ENCODE measurements around the gene RABL6. TPM values are rescaled to one million over a fixed set of nuclear protein-coding genes. Genes with fewer than 3 reads are reported as not detected.
"Not testable (repeated sequence)": the region's sequence is repeated elsewhere in the genome, so short reads cannot be mapped to it uniquely, and the experiment has no call there.

RABL6 gene
- total RNA-seq, 4 donors from 2014 or later: 63.0 to 74.5 (median 71.3) TPM

DNA sequence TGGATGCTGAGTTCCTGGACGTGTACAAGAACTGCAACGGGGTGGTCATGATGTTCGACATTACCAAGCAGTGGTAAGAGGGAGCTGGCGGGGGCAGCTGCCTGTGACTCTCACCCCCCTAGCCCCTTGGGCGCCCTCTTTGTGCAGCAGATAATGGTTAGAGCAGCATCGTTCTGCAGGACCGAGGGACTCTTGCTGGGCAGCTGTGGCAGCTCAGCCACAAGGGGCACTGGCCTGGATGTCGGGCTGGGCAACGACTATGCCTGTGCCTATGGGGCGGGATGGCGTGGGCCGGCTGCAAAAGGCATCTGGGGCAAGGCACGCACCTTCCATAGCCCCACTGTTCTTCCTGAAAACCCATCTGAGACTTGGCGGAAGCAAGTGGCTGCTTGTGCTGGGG, 21.7 kb downstream of the RABL6 start:
- no peak overlapping the region for H3K27ac ChIP-seq
- H3K9me3 ChIP-seq: no peaks in the 10 kb centered on the region
- 92 to 96% methylated on average over 6 to 14 of the region's 14 CpGs for WGBS, 2 donors
- H3K36me3 ChIP-seq: peaks cover 0 to 88% (median 18%) of the 10 kb centered on the region in 3 donors
- H3K4me1 ChIP-seq: no peaks in the 10 kb centered on the region
- no peak for DNase-seq (ENCODE audit: low spot score in 2 of 2)
- no peak for TF ChIP-seq EP300 (IDR thresholded peaks at IDR 0.05)
- no peak for TF ChIP-seq POLR2A (IDR thresholded peaks at IDR 0.05)
- TF ChIP-seq, protein P1, sequence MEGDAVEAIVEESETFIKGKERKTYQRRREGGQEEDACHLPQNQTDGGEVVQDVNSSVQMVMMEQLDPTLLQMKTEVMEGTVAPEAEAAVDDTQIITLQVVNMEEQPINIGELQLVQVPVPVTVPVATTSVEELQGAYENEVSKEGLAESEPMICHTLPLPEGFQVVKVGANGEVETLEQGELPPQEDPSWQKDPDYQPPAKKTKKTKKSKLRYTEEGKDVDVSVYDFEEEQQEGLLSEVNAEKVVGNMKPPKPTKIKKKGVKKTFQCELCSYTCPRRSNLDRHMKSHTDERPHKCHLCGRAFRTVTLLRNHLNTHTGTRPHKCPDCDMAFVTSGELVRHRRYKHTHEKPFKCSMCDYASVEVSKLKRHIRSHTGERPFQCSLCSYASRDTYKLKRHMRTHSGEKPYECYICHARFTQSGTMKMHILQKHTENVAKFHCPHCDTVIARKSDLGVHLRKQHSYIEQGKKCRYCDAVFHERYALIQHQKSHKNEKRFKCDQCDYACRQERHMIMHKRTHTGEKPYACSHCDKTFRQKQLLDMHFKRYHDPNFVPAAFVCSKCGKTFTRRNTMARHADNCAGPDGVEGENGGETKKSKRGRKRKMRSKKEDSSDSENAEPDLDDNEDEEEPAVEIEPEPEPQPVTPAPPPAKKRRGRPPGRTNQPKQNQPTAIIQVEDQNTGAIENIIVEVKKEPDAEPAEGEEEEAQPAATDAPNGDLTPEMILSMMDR (IDR thresholded peaks at IDR 0.05): no peak
- no peak overlapping the region for H3K4me3 ChIP-seq
- no peaks in the 10 kb centered on the region for H3K27me3 ChIP-seq

DNA sequence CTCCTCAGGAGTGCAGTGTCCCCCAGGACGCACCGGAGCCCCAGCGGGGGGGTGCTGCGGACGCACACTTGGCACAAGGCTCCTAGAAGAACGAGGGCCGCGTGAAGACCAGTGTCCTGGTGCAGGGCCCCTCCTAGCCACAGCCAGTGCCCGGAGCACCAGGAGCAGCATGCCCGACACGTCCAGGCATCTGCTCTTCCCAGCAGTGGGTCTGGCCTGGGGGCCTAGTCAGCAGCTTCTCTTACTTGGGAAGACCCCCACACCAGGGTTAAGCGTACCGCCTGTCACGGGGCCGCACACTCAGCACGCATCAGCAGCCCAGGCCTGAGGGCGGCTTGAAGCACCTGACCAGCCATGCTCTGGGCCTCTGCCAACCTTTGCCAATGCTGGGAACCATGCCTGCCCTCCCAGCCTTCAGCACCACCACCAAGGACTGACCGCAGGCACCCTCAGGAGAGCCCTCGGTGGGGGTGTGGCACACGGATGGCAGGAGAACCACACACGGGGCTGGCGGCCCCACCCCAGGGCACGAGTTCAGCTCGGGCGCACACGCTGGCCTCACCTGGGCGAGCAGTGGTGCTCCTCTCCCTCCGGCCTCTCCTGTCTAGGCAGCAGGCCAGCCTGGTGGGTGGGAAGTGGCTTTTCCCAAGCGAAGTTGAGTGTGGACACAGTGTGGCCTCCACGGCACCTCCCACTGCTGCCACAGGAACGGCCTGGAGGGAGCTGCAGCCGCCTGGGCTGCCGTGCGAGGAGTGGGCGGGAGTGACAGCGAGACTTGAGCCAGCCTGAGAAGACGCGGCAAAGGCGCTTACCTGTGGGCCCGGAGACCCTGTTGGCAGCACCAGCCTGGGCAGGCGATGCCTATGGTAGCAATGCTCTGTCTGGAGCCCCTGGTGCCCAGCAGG, 22.5 kb downstream of the RABL6 start:
- Histone ChIP-seq H3K4me1 (no peaks in the 10 kb centered on the region), H3K27me3 (no peaks in the 10 kb centered on the region), H3K36me3 (peaks cover 0 to 87% (median 18%) of the 10 kb centered on the region in 3 donors), H3K9me3 (no peaks in the 10 kb centered on the region), H3K27ac (no peak overlapping the region), H3K4me3 (no peak overlapping the region)
- TF ChIP-seq POLR2A (IDR thresholded peaks at IDR 0.05) (no peak), EP300 (IDR thresholded peaks at IDR 0.05) (no peak)
- TF ChIP-seq, protein P1 (IDR thresholded peaks at IDR 0.05): no peak
- 86 to 90% methylated on average over 29 of the region's 41 CpGs for WGBS, 2 donors
- no peak for DNase-seq (ENCODE audit: low spot score in 2 of 2)

DNA sequence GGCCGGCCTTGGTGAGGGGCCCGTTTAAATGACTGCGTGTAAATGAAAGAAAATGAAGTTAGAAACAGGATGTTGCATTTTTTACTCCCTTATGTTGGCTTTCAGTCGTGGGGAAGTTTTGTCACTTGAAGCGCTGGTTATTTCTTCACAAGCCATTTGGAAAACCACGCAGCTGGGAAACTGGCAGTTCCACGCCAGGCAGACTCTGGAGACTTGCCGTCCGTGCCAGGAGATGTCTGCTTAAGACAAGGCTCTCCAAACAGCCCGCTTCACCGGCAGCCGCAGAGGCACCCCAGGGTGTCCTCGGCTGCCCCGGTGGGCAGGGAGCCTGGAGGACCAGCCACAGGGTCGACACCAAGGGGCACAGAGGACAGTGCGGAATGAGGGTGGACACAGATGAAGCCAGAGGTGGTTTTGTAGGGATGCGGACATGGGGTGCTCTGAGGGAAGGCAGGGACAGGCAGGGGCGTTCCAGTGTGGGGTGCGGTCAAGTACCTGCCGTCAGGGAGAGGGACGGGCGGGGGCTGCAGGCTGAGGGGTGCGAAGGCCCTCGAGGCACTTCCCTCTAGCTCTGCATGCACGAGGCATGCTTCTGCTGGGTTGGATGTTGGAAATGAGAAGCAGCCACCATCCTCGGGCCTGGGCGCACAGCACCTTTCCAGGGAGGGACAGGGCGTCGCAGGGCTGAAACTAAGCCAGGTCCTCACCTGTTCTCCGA, 23.4 kb downstream of the RABL6 start:
- no peaks in the 10 kb centered on the region for H3K9me3 ChIP-seq
- H3K27ac ChIP-seq: no peak overlapping the region
- H3K36me3 ChIP-seq: peaks cover 0 to 87% (median 18%) of the 10 kb centered on the region in 3 donors
- H3K4me1 ChIP-seq: no peaks in the 10 kb centered on the region
- no peaks in the 10 kb centered on the region for H3K27me3 ChIP-seq
- TF ChIP-seq POLR2A (IDR thresholded peaks at IDR 0.05) (no peak), EP300 (IDR thresholded peaks at IDR 0.05) (no peak)
- TF ChIP-seq, protein P1 (IDR thresholded peaks at IDR 0.05): no peak
- H3K4me3 ChIP-seq: no peak overlapping the region
- WGBS, 2 donors: 88 to 90% methylated on average over 28 to 29 of the region's 30 CpGs
- DNase-seq (ENCODE audit: low spot score in 2 of 2): no peak

DNA sequence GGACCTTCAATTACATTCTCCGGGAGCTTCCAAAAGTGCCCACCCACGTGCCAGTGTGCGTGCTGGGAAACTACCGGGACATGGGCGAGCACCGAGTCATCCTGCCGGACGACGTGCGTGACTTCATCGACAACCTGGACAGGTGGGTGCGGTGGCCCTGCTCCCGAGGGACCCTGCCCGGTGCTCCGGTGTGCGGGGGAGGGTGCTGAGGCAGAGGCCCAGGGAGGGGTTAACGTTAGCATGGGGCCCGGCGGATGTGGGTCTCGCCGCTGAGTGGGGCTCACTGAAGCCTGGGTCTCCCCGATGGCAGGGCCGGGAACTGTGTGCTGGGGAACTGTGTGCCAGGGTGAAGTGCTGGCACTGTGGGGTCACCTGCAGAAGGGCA, 24.0 kb downstream of the RABL6 start:
- TF ChIP-seq EP300 (IDR thresholded peaks at IDR 0.05) (no peak), POLR2A (IDR thresholded peaks at IDR 0.05) (no peak)
- TF ChIP-seq, protein P1 (IDR thresholded peaks at IDR 0.05): no peak
- no peak overlapping the region for H3K4me3 ChIP-seq
- no peak overlapping the region for H3K27ac ChIP-seq
- H3K4me1 ChIP-seq: no peaks in the 10 kb centered on the region
- no peak for DNase-seq (ENCODE audit: low spot score in 2 of 2)
- no peaks in the 10 kb centered on the region for H3K27me3 ChIP-seq
- H3K9me3 ChIP-seq: no peaks in the 10 kb centered on the region
- WGBS, 2 donors: 83 to 91% methylated on average over 14 to 23 of the region's 23 CpGs
- H3K36me3 ChIP-seq: peaks cover 0 to 87% (median 18%) of the 10 kb centered on the region in 3 donors

DNA sequence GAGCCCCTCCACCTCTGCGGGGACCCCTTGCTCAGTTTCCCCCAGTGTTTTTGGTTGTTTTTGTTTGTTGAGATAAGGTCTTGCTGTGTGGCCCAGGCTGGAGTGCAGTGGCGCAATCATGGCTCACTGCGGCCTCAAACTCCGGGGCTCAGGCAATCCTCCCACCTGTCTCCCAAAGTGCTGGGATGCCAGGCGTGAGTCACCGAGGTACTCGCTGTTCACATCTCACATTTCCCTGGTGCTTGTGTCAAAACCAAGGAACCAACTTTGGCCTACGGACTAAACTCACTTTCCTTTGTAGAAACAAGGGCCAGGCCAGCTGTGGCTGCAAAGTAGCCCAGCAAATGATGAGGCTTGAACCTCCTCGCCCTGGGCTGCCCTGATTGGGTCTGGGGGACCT, 24.8 kb downstream of the RABL6 start:
- H3K4me1 ChIP-seq: no peaks in the 10 kb centered on the region
- TF ChIP-seq, protein P1 (IDR thresholded peaks at IDR 0.05): no peak
- TF ChIP-seq POLR2A (IDR thresholded peaks at IDR 0.05) (no peak), EP300 (IDR thresholded peaks at IDR 0.05) (no peak)
- peaks cover 0 to 87% (median 18%) of the 10 kb centered on the region in 3 donors for H3K36me3 ChIP-seq
- no peak overlapping the region for H3K27ac ChIP-seq
- no peak overlapping the region for H3K4me3 ChIP-seq
- DNase-seq (ENCODE audit: low spot score in 2 of 2): no peak
- no peaks in the 10 kb centered on the region for H3K27me3 ChIP-seq
- H3K9me3 ChIP-seq: no peaks in the 10 kb centered on the region
- 94 to 95% methylated on average over 9 of the region's 9 CpGs for WGBS, 2 donors

DNA sequence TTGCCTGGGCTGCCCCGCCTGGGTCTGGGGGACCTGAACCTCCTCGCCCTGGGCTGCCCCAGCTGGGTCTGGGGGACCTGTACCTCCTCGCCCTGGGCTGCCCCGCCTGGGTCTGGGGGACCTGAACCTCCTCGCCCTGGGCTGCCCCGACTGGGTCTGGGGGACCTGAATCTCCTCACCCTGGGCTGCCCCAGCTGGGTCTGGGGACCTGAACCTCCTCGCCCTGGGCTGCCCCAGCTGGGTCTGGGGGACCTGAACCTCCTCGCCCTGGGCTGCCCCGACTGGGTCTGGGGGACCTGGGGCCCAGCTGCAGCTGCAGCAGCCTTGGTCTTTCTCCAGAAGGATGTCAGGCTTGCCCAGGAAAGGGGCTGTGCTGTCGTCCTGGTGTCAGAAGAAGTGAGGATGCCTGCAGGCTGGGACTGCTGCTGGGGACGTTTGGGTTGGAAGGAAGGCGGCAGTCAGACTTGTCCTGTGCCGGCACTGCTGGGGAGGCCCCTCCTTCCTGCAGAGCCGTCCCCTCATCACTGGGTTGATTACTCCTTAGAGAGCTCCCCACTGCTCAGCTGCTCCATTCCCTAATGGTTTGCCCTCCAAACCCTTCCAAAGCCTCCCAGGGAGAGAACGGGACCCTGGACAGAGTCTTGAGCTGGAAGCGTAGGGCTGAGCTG, 25.8 kb downstream of the RABL6 start:
- not testable (repeated sequence) for H3K27me3 ChIP-seq; H3K4me1 ChIP-seq; H3K27ac ChIP-seq; DNase-seq (ENCODE audit: low spot score in 2 of 2); H3K4me3 ChIP-seq; H3K9me3 ChIP-seq
- peaks cover 0 to 87% (median 18%) of the 10 kb centered on the region in 3 donors for H3K36me3 ChIP-seq
- 63 to 68% methylated on average over 8 to 10 of the region's 16 CpGs for WGBS, 2 donors
